HFF-Myc (cell line): ENCODE results near the gene NFE2.

Experiments used
- DNase-seq: peaks from one replicate; pipeline ENCODE4 v3.0.0-alpha.2; 2011; ENCODE audit warnings: low read depth; ENCODE audit errors: extremely low read depth
- H3K4me3 ChIP-seq: replicated peaks from 2 replicates; pipeline ENCODE4 v1.5.1; 2011; ENCODE audit warnings: low read depth, mild to moderate bottlenecking, control low read depth, low read length
- TF ChIP-seq, protein P1 (sequence below): IDR thresholded peaks from 2 replicates; pipeline ENCODE4 v1.5.1; 2012; ENCODE audit warnings: mild to moderate bottlenecking, low read depth, low read length, control low read depth; ENCODE audit errors: missing control alignments

Gene NFE2

DNA sequence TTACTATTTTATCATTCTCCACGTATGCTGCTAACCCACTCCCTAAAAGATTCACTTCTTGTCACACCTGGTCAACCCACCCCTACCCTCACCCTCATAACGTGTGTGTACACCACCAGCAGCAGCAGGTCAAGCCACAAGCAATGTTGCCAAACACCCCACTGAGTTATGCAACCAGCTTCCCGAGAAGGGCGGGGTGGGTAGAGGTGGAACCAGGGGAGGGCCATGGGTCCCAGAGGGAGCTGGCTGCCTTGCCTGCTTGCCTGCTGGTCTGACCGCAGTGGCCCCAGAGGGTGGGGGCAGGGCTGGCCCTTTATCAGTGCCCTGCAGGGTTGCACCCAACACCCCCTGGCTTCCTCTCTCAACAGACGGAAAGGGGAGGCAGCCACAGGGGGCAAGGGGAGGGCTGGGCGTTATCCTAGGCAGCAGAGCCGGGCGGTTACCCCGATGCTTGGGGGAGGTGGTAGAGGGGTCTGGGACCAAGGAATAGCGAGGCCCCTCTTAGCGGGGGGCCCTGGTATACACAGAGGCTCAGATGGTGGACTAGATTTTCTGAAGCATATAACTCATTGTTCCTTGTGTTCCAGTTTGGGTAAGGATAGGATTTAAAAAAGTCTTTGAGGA lies 3.5 kb upstream of the NFE2 start:
- TF ChIP-seq, protein P1, sequence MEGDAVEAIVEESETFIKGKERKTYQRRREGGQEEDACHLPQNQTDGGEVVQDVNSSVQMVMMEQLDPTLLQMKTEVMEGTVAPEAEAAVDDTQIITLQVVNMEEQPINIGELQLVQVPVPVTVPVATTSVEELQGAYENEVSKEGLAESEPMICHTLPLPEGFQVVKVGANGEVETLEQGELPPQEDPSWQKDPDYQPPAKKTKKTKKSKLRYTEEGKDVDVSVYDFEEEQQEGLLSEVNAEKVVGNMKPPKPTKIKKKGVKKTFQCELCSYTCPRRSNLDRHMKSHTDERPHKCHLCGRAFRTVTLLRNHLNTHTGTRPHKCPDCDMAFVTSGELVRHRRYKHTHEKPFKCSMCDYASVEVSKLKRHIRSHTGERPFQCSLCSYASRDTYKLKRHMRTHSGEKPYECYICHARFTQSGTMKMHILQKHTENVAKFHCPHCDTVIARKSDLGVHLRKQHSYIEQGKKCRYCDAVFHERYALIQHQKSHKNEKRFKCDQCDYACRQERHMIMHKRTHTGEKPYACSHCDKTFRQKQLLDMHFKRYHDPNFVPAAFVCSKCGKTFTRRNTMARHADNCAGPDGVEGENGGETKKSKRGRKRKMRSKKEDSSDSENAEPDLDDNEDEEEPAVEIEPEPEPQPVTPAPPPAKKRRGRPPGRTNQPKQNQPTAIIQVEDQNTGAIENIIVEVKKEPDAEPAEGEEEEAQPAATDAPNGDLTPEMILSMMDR: no peak
- no peak for DNase-seq
- no peak overlapping the region for H3K4me3 ChIP-seq

DNA sequence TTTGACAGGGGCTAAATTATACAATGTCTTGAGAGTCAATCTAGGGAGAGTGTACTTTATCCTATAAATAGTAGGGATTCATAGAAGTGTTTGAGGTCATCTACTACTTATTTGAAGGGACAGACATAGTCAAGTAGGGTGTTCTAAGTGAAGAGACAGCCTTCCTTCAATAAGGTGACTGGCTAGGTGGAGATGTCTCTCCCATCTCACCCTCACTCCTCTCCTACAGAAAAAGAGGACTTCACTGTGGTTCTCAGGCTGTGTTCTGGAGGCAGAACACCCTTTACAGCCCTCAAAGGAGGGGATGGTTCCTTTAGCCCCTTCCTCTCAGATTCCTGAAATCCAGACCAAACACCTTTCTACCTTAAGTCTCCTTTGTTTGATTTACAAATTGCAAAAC lies 2.8 kb upstream of the NFE2 start:
- TF ChIP-seq, protein P1: no peak
- no peak for DNase-seq
- no peak overlapping the region for H3K4me3 ChIP-seq

DNA sequence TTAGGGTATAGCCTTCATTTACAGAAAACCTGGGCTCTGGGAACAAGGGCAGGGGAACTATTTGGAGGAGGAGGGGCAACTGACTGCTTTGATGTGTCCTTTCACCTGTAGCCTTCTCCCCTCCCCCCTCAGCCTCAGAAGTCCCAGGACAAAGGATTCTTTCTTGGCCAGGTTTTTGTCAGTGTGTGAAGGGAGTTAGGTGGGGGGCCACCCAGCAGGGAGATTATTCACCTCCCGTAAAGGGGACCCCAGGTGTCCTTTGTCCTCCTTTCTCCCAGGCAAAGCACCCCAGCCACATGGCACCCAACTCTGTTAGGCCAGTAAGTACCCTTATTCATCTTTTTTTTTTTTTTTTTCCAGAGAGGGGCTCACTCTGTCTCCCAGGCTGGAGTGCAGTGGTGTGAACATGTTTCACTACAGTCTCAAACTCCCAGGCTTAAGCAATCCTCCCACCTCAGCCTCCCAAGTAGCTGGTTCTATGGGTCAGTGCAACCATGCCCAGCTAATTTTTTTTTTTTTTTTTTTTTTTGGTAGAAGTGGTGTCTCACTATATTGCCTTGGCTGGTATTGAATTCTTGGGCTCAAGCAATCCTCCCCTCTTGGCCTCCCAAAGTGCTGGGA lies 723 bp upstream of the NFE2 start:
- no peak overlapping the region for H3K4me3 ChIP-seq
- no peak for DNase-seq
- TF ChIP-seq, protein P1: no peak

DNA sequence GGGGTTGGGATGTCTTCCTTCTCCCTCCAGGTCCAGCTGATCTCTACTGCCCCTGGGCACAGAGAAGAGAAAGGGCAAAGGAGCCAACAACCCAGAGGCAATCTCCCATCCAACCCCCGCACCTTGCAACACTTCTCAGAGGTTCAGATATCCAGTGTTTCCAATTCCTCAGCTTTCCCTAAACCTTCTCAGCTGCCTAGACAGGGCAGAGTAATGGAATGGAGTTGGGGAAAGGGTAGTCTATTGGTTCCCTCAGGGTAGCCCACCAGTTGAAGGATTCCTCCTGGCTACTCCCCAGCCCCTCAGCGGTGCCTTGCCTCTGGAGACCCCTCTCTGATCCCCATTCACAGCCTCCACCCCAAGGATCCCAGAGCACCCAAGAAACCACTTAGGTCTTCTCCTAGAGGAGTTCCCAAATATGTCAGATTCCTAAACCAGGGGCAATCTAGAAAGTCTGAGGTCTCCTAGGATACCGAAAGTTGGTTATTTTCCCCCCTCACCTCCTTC lies 537 bp downstream of the NFE2 start:
- TF ChIP-seq, protein P1: no peak
- no peak for DNase-seq
- peak overlapping the region; percentile 16 for H3K4me3 ChIP-seq

DNA sequence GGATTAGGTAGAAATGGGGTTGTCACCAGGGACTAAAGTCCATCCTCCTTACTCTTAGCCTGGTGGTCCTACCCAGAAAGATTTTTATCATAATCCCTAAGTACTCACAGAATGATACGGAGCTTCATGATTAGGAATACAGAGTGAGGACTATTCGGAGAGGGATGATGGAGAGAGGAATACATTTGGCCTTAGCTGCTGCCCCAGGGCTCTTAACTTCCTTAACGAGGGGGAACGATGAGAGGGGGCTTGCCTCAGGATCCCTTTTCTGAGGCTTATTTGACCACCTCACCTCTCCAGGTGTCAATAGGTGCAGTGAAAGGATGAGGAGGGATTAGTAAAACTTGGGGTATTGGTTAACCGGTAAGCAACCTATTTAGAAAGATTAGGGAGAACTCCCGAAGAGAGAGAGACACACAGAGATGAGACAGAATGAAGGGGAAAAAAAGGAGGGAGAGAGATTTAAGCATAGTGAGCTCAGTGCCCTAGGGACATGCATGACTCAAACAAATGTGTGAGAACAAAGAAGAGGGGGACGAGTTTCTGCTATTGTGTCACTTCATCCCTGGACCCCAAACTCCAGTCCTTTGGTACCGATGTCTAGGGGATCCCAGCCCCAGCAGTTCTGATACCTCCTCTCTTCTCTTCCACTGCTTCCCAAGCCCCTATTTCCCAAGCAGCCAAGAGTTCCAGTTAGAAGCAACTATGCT lies 1.1 kb downstream of the NFE2 start:
- TF ChIP-seq, protein P1: no peak
- H3K4me3 ChIP-seq: no peak overlapping the region
- no peak for DNase-seq

DNA sequence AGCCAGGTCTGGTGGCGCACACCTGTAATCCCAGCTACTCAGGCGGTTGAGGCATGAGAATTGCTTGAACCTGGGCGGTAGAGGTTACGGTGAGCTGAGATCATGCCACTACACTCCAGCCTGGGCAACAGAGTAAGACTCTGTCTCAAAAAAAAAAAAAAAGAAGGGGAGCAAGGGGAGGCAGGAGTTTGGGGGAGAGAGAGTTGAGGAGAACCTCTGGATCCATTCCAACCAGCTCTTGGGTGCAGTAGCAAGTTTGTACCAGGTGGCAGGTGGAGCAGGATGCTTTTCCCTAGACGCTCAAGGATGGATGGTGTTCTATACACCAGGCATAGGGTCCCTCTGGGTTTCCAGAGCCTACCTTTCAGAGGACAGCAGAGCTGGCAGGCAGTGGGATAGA lies 1.9 kb downstream of the NFE2 start:
- TF ChIP-seq, protein P1: no peak
- H3K4me3 ChIP-seq: no peak overlapping the region
- no peak for DNase-seq
